HG02642 (cell line): ENCODE data around the gene RNF167.
A peak's percentile ranks its signal among the peaks of the same experiment; 100 is the strongest.

Experiments used
- ATAC-seq: cut with Tn5 transposase; IDR thresholded peaks from one replicate; pipeline ENCODE4 v1.9.1; 2021; ENCODE audit warnings: mild to moderate bottlenecking; ENCODE audit not compliant: unreplicated experiment, poor library complexity

The RNF167 gene

DNA sequence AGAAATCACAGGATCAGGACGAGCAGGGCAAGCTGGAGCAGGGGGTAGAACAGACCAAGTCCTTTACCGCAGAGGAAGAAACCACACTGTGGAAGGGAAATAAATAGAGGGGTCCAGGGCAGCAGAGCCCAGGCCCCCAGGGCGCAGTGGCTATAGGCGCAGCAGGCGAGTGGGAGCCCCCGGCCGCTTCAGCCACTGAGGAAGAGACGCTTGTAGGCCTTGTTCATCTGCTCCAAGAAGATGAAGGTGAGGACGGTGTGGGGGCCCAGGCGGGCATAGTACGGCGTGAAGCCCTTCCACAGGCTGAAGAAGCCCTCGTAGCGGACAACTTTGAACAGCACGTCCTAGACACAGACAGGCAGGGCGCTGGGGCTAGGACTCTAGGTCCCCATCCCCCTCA is 2.5 kb upstream of the RNF167 start:
- ATAC-seq = no peak

DNA sequence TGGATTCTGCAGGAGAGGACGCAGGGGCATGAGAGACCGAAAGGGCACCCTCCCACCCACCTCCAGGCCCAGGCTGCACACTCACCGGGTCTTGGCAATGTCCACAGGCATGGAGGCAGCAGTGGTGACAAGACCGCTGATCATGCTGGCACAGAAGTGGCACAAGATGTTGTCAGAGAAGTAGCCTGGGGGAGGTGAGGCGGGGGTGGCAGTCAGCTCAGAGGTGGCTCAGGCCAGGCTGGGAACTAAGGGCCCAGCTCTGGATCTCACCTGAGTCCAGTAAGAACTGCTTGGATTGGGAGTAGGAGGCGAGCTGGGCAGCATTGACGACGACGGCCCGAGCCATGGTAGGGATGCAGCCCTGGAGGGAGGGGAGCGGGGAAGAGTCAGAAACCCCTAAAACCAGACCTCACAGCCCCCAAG is 2.0 kb upstream of the RNF167 start:
- ATAC-seq = no peak

DNA sequence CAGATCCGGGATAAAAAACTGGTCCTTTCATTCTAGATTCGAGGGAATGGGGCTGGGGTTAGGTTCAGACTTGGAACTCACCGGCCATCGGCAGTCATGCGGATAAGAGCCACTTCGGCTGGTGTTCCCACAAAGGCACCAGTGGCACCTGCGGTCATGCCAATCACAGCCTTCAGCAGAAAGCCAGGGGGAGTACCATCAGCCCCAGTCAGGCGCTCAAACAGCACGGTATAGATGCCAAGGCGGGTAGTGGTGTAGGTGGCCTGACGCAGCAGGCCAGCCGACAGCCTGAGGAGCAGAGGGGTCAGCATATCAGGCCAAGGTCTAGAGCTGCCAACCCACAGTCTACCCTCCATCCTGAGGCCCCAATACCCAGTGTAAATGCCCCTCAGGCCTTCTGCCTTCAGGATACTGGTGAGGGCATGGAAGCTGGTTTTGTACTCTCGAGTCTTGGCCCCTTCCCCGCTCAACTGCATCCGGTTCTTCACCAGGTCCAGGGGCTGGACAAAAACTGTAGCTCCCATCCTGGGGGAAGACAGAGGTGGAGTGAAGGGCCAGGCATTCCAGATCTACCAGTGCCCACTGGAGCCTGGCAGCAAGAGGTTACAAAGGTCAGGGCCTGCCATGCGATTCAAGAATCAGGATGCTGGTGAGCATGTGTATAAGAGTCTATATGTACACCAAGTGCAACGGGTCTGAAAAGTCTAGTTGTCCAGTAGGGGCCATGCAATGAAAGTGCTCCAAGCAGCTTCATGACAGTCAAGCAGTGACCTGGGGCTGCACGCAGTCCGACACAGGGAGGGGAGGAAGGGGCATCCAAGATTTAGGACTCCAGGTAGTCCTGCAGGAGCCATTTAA is 1.2 kb upstream of the RNF167 start:
- ATAC-seq = no peak

DNA sequence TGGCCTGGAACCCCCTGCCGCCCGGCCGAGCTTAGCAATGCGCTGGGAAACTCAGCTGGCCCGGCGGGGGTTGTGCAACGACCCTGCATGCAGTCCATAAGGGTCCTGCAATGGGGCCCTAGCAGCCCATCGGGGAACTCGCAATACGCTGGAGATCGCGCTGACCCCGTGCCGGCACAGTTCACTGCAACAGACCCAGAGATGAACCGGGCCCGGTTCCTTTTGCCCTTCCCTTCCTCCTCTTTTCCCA is 597 bp upstream of the RNF167 start:
- ATAC-seq = peak; percentile 15

DNA sequence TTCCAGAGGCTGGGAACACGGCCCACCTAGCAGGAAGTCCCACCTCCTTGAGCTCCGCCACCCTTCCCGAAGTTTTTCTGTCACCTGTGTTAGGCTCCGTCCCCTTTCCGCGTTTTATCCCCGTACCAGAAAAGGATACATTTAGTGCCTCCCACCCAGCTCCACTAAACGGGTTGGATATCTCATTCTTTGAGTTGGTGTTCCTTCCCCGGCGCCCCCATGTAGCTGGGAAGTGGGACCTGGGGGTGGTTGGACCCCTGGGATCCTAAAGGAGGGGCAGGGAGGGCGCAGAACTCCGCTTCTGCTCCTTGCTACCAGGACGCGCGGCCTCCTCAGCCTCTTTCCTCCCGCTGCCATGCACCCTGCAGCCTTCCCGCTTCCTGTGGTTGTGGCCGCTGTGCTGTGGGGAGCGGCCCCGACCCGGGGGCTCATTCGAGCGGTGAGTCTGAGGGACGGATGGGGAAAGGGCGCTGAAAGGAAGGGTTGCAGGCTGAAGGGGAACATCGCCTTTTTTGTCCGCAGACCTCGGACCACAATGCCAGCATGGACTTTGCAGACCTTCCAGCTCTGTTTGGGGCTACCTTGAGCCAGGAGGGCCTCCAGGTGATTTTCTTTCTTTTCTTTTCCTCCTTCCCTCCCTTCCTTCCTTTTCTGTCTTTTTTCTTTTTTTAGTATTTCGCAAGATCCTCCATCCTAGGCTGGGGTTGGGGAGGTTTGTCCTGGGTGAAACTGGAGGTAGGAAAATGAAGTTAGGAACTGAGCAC is 669 bp downstream of the RNF167 start:
- ATAC-seq = no peak

DNA sequence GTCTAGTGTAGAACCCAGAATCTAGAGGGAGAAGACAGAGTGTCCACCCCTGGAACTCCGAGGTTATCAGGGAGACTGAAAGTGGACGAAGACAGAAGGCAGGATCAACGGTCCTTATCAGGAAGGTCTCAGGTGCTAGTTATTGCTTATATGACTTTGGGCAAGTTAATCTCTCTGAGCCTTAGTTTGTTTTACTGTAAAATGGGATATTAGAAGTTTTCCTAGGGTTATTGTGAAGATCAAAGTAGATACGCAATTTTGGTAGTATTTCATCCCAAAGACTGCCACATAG is 1.2 kb downstream of the RNF167 start:
- no peak for ATAC-seq

DNA sequence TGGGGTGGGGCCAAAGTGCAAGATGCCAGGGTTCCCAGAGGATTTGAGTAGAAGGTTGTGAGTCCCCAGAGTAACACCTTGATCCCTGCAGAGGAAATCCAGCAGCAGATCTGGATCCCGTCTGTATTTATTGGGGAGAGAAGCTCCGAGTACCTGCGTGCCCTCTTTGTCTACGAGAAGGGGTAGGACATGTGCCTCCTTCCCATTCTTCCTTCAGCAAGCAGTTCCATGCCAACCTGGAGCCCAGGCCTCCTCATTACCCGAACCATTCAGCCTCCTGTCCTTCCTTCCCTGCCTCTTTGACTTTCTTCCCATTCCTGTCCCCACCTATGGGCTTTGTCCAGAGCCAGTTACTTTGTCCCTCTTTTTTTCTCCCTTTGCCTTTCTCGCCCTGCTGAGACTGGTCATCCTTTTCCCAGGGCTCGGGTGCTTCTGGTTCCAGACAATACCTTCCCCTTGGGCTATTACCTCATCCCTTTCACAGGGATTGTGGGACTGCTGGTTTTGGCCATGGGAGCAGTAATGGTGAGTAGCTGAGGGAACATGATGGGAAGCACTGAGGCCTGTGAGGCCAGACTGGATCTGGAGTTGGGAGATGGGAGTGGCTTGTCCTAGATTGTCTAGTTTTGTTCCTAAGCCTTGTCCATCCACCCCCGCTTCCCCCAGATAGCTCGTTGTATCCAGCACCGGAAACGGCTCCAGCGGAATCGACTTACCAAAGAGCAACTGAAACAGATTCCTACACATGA is 2.9 kb downstream of the RNF167 start:
- no peak for ATAC-seq

DNA sequence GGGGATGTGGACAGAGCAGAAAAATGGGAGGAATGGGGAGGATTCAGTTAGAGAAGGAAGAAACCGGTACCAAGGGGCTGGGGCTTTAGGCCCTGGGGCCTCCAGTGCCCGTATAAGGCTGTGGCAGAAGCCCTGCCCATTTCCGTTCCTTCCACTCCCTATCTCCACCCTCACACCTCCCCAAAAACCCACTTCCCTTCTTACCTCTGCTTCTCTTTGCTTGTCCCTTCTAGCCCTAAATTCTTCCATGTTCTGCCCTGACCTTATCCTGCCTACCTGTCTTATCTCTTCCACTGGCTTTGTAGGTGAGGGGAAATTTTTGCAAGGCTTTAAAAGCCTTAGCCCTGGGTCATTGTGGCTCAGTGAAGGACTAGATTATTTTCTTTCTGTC is 4.1 kb downstream of the RNF167 start:
- no peak for ATAC-seq

DNA sequence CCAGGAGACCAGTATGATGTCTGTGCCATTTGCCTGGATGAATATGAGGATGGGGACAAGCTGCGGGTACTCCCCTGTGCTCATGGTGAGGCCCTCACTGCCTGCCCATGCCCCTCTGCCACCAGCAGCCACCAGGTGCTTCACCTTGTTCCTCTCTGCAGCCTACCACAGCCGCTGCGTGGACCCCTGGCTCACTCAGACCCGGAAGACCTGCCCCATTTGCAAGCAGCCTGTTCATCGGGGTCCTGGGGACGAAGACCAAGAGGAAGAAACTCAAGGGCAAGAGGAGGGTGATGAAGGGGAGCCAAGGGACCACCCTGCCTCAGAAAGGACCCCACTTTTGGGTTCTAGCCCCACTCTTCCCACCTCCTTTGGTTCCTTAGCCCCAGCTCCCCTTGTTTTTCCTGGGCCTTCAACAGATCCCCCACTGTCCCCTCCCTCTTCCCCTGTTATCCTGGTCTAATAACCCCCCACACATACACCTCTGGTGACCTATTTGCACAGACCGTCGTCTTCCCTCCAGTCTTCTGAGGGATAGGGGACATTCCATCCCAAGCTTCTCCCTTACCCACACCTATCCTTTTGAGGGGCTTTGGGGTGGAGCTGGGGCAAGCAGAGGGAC is 4.6 kb downstream of the RNF167 start:
- ATAC-seq = no peak

DNA sequence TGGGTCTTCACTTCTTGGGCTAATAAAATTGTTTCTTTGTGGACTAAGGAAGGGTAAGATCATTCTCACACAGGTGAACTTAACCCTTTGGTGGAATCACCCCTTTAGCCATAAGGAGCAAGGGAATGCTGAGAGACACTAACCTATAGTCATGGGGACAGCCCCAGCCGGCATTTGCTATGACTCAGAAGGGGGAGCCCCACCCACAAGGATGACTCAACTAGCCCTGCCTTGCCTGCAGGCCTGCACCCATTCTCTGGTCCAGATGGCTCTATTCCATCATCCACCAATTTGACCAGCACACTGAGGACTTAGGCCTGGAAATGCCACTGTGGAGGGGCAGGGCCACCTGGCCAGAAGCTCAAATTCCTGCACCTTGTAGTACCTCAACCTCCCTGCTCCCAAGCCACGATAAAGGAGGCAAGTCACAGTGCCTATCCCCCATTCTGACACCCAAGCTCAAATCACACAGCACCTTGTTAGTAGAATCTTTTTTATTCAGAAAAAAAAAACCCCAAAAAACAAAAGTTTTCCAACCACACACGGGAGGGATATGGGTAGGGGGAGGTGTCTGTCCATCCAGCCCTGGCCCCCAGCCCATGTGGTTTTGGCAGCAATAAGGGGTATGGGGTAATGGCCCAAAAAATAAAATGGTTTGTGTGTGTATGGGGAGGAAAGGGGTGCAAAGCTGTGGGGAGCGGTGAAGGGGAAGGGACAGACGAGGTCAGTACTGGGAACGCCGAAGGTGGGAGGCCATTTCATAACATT is 5.3 kb downstream of the RNF167 start:
- no peak for ATAC-seq

DNA sequence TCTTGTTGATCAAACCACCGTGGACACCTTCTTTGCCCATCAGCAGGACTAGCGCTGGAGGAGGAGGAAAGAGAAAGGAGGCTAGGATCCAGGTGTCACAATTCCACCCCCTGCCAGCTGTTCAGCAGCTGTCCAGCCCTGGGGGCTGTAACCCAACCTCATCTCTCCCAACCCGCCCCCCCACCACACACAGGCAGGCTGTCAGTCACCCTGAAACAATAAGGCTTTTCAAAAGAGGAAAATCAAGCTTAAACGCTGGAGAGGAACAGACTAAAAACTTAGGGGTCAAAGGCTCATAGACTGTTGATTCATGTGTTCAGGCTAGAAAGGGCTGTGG is 5.8 kb downstream of the RNF167 start:
- no peak for ATAC-seq

DNA sequence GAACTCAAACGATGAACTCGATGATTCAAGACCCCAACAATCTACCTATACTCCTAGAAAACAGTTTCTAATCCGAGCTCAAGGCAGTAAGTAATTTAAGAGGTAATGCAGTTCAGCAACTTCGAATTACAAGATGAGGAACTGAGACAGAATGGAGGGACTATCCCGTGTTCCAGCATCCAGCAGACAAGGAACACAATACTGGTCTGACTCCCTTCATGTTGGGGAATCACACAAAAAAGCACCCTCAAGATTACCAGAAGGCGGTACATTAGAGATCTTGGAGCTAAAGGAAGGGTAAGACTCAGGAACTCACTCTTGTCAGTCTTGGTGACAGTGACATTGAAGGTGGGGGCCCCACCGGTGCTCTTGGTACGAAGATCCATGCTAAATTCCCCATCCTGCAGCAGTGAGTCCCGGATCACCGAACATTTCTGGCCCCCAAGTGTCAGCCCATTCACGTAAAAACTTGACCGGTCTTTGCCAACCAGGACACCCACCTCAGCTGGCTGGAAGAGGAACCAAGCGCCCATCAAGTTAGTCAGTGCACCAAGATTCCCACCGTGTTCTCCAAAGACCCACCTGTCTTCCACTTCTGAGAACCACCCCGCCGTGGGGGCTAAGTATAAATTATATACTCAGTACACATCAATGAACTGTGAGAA is 6.4 kb downstream of the RNF167 start:
- no peak for ATAC-seq

DNA sequence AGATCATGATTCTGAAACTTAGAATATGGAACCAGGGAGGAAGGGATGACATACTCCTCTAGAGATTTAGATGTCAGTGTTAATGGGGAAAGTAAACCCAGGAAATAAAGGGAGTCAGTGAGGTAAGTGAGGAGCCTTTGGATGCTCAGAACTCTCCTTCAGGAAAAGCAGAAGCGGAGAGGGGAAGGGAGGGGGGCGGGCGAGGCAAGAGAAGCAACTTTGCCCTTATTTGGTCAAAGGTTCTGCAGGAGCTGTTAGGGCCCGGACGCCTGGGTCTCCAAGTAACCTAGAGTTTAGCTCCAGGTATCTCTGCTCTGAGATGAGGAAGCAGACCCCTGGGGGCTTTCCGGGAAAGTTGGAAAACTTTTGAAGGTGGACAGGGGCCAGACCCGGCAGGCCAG is 6.9 kb downstream of the RNF167 start:
- no peak for ATAC-seq

DNA sequence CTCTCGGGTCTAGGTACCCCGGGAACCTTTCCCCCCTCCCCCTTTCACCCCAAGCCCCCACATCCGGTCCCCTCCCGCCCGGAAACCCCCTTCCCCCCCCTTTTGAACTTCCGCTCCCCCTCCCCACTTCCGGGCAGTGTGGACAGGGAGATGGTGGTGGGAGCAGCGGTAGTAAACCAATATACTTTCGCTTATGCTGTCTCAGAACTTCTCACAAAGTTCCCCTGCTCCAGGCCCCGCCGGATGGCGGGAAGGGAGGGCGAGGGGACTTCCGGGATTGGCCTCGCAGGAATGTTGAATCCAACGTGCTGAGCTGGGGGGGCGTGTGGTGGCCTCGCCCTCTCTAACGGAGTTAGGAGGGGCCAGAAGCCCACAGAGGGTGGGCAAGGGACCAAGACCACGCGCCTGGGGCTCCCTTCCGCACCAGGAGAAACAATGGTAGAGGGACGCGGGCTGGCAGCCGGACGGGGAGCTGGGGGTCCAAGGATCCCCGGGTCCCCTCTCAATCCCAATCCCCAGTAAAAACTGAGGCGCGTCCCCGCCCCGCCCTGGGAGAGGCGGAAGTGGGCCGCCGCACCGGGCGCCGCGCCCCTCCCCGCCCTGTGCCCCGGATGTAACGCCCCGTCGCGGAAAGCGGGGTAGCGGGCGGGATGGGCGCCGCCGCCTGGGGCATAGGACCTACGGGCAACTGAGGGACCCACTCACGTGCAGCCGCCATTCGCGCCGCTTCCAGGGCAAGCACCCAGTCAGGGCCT is 7.5 kb downstream of the RNF167 start:
- peak; percentile 19 for ATAC-seq

DNA sequence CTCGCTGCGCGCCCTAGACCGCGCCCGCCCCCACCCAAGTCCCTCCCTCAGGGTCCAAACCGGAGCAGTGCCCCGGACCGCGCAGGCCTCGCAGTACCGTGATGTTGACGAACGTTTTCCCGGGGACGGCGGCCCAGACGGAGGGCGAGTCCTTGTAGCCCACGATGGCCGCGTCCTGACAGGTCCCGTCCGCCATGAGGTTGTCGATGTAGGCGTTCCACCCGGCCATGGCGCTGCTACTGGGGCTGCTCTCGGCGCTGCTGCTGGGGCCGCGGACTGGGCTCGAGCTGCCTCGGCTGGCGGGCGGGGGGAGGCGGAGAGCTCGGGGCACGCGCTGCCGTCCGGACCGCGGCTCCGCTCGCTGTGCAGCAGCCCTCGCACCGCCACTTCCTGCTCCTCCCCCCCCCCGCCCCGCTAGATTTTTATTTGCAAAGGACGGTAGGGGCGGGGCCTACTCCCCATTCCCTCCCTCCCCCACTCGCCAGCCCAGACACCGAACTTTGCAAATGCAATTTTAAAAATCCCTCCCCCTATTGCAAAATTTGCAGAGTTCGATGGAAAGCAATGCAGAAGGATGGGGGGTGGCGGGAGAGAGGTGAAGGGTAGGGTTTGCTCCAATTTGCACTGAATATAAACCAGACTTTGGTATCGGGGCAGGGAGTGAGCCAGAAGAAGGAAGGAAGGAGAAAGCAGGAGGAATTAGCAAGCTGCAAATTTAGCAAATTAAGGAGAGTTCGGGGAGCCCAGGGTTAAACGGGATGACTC is 8.3 kb downstream of the RNF167 start, which contains the start of gene PFN1:
Gene PFN1 (minus strand): TSS at position 365 of the 765 bp plus-strand sequence. CDS start 136 bp downstream, at position 229.
- ATAC-seq = peak; percentile 25

DNA sequence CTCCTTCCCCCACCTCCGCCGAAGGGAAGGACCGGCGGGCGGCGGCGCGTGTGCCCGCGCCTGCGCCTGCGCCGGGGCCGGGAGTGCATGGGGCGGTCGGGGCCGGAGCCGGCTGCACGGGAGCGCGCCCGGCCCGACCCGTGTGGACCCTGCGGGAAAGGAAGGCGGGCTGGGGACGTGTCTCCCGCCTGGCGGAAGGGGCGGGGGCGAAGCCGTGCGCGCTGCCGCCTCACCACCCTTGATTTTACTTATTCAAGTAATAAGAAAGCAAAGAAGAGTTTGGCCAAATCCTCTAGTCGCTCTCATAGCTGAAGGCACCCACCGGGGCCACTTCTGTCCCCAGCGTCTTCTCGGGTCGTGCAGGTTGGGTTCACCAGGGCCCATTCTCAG is 8.9 kb downstream of the RNF167 start:
- peak; percentile 40 for ATAC-seq

DNA sequence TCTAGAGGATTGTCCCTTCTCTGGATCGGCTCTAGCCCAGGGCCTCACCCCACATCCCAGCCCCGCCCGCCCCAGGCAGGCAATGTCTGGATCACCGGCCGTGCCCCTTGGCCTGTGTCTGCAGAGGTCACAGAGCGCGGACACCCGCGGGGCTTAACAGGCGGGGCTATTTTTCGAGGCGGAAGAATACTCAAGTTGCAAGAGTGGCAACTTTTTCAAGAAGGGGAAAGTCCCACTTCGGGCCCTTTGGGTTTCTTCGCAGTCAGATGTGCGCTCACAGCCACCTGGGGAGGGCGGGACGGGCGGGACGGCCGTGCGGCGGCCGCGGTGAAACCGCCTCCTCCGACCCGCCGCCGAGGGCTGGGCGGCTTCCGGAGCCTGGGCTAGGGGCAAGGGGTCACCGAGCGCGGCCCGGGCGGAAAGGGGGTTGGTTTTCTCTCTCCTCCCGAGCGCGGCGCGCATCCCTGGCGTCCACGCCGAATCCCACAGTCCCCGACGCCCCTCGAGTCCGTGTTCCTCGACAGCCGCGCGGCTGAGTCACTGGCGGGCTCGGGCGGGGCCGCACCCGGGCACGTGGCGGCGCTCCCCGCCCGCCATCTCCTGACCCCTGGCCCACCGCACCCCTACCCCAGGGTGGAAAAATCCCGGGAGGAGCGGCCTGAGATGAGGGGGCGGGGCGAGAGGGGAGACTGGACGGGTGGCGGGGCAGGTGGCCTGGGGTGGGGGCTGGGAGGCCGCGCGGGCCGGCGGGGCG is 9.4 kb downstream of the RNF167 start:
- ATAC-seq = peak; percentile 26
